ENCODE results near the gene MED15. TPM values are rescaled to one million over a fixed set of nuclear protein-coding genes. Genes with fewer than 3 reads are reported as not detected.

Gene MED15
- total and polyA plus RNA-seq, 2 experiments from 2014 or later: 29.2 to 43.5 TPM

DNA sequence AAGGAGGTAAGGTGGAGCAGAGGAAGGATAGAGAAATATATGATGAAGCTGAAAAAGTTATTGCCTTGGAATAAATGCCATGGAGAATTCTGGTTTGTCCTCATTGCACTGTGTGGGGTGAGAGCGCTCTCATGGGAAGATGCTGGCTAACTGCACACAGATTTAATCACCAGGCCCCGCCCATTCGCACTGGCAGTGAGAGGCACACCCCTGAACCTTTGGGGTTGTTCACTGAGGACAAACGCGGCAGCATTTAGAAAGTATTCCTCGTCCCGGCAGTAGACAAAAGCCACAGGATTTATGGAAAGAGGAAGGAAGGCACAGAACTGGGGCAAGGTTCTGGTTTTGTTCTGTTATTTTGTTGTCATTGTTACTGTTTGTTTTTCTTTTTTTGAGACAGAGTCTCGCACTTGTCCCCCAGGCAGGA lies 70.2 kb downstream of the MED15 start:
- Mint-ChIP-seq H3K27me3 (ENCODE audit: insufficient read depth, low read depth, poor library complexity) (peaks cover 11% of the 10 kb centered on the region), H3K4me1 (no peaks in the 10 kb centered on the region), H3K4me3 (no peak overlapping the region), H3K9me3 (no peaks in the 10 kb centered on the region), H3K27ac (no peak overlapping the region), H3K36me3 (ENCODE audit: low read depth) (peaks cover 28% of the 10 kb centered on the region)
- H4K20me1 ChIP-seq (replicated peaks; ENCODE audit: insufficient read depth): peaks cover 13% of the 10 kb centered on the region; the same call in 1 of the 2 replicates
- no peak overlapping the region for H2AFZ ChIP-seq
- no peaks in the 10 kb centered on the region for H3K27me3 ChIP-seq (ENCODE audit: insufficient read depth)
- no peaks in the 10 kb centered on the region for H3K9me2 ChIP-seq (ENCODE audit: insufficient read depth)
- no peaks in the 10 kb centered on the region for H3F3A ChIP-seq (replicated peaks; ENCODE audit: low read depth)
- DNase-seq (ENCODE audit: low spot score) (no peak), ATAC-seq (no peak)
- no peaks in the 10 kb centered on the region for H3K4me1 ChIP-seq (ENCODE audit: insufficient read depth)
- H3K79me2 ChIP-seq (replicated peaks; ENCODE audit: insufficient read depth): no peaks in the 10 kb centered on the region
- H3K27ac ChIP-seq (ENCODE audit: low read depth): no peak overlapping the region
- H3K4me2 ChIP-seq: no peak overlapping the region
- H3K4me3 ChIP-seq: no peak overlapping the region
- TF ChIP-seq ZNF331 (CRISPR knock-in tag; IDR thresholded peaks at IDR 0.05; ENCODE audit: low read depth) (no peak), EZH2 (IDR thresholded peaks at IDR 0.05; ENCODE audit: low read depth, unreplicated experiment) (no peak), CREB1 (CRISPR knock-in tag; IDR thresholded peaks at IDR 0.05; ENCODE audit: low read depth) (no peak), ZNF114 (CRISPR knock-in tag; IDR thresholded peaks at IDR 0.05) (no peak), POLR2AphosphoS5 (IDR thresholded peaks at IDR 0.05; ENCODE audit: low read depth) (no peak), ZNF462 (CRISPR knock-in tag; IDR thresholded peaks at IDR 0.05) (no peak), STAT1 (IDR thresholded peaks at IDR 0.05; ENCODE audit: unreplicated experiment) (no peak)
- TF ChIP-seq, protein P1, sequence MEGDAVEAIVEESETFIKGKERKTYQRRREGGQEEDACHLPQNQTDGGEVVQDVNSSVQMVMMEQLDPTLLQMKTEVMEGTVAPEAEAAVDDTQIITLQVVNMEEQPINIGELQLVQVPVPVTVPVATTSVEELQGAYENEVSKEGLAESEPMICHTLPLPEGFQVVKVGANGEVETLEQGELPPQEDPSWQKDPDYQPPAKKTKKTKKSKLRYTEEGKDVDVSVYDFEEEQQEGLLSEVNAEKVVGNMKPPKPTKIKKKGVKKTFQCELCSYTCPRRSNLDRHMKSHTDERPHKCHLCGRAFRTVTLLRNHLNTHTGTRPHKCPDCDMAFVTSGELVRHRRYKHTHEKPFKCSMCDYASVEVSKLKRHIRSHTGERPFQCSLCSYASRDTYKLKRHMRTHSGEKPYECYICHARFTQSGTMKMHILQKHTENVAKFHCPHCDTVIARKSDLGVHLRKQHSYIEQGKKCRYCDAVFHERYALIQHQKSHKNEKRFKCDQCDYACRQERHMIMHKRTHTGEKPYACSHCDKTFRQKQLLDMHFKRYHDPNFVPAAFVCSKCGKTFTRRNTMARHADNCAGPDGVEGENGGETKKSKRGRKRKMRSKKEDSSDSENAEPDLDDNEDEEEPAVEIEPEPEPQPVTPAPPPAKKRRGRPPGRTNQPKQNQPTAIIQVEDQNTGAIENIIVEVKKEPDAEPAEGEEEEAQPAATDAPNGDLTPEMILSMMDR (conservative IDR thresholded peaks at IDR 0.05; ENCODE audit: low read depth in 2 of 2): no peak
- TF ChIP-seq, protein P2, sequence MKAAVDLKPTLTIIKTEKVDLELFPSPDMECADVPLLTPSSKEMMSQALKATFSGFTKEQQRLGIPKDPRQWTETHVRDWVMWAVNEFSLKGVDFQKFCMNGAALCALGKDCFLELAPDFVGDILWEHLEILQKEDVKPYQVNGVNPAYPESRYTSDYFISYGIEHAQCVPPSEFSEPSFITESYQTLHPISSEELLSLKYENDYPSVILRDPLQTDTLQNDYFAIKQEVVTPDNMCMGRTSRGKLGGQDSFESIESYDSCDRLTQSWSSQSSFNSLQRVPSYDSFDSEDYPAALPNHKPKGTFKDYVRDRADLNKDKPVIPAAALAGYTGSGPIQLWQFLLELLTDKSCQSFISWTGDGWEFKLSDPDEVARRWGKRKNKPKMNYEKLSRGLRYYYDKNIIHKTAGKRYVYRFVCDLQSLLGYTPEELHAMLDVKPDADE (IDR thresholded peaks at IDR 0.05): no peak
- TF ChIP-seq, protein P3, sequence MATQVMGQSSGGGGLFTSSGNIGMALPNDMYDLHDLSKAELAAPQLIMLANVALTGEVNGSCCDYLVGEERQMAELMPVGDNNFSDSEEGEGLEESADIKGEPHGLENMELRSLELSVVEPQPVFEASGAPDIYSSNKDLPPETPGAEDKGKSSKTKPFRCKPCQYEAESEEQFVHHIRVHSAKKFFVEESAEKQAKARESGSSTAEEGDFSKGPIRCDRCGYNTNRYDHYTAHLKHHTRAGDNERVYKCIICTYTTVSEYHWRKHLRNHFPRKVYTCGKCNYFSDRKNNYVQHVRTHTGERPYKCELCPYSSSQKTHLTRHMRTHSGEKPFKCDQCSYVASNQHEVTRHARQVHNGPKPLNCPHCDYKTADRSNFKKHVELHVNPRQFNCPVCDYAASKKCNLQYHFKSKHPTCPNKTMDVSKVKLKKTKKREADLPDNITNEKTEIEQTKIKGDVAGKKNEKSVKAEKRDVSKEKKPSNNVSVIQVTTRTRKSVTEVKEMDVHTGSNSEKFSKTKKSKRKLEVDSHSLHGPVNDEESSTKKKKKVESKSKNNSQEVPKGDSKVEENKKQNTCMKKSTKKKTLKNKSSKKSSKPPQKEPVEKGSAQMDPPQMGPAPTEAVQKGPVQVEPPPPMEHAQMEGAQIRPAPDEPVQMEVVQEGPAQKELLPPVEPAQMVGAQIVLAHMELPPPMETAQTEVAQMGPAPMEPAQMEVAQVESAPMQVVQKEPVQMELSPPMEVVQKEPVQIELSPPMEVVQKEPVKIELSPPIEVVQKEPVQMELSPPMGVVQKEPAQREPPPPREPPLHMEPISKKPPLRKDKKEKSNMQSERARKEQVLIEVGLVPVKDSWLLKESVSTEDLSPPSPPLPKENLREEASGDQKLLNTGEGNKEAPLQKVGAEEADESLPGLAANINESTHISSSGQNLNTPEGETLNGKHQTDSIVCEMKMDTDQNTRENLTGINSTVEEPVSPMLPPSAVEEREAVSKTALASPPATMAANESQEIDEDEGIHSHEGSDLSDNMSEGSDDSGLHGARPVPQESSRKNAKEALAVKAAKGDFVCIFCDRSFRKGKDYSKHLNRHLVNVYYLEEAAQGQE (IDR thresholded peaks at IDR 0.05; ENCODE audit: unreplicated experiment): no peak
- peaks cover under 1% of the 10 kb centered on the region for H3K36me3 ChIP-seq (ENCODE audit: insufficient read depth)
